ENCODE data around the gene TSHR.

DNA sequence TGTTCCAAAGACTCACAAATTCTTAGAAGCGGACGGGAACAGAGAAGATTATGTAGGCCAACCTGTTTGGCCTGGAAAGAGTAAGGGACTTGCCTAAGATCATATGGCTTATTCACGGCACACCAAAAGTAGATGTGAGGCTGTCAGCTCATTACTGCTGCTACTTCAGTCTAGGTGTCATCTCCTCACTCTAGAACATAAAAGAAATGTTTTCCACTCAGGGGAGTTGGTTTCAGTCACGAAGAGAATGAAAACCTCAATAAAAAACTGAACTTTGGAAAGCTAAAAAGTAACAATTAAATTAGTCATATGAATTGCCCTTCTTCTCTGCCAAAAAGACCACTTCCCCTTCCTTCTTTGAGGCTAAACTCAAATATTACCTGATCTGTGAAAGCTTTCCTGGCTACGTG lies 13.2 kb upstream of the TSHR start:
- no peak for TF ChIP-seq CTCF (IDR thresholded peaks at IDR 0.05)
- no peak for TF ChIP-seq POLR2A (IDR thresholded peaks at IDR 0.05)

Measured in heart left ventricle (tissue), 13 donors.